Stimulated activated CD4-positive, alpha-beta T cell treated with anti-CD3 and anti-CD28 coated beads, Interleukin-12 subunit alpha, Interleukin-12 subunit beta, amount 100 ng/mL, for 24 hours (primary cell): ENCODE measurements around the gene HYI.
A peak's percentile ranks its signal among the peaks of the same experiment; 100 is the strongest.
"Not testable (repeated sequence)": the region's sequence is repeated elsewhere in the genome, so short reads cannot be mapped to it uniquely, and the experiment has no call there.

Experiments
- DNase-seq, 2 experiments: peaks; one replicate each; pipeline ENCODE4 v3.0.0-alpha.2; 2020; ENCODE audit warnings: low read depth in 2 of 2

HYI gene

GRCh38 chr1:43453442-43454269, at the start of gene HYI:
TSS of gene HYI (minus strand) at chr1:43453931. CDS start at chr1:43453793, 138 bp downstream.
- DNase-seq = peak; percentile 42 to 68

- DNase-seq = not testable (repeated sequence)
These were observed 48.1 kb upstream of the HYI start for GRCh38 chr1:43501806-43502205.

GRCh38 chr1:43499898-43500297, 46.2 kb upstream of the HYI start:
- DNase-seq = no peak

GRCh38 chr1:43495204-43495603, 41.5 kb upstream of the HYI start:
- DNase-seq = no peak

GRCh38 chr1:43493661-43494450, 40.1 kb upstream of the HYI start:
- DNase-seq = no peak

GRCh38 chr1:43492826-43493225, 39.1 kb upstream of the HYI start:
- DNase-seq = no peak

- no peak for DNase-seq
These were observed 37.3 kb upstream of the HYI start for GRCh38 chr1:43491061-43491460.

GRCh38 chr1:43488165-43488564, 34.4 kb upstream of the HYI start:
- DNase-seq = no peak

- no peak for DNase-seq
These were observed 30.6 kb upstream of the HYI start for GRCh38 chr1:43484367-43484766.

GRCh38 chr1:43482215-43482614, 28.5 kb upstream of the HYI start:
- no peak for DNase-seq

GRCh38 chr1:43481491-43481890, 27.8 kb upstream of the HYI start:
- no peak for DNase-seq

- DNase-seq = no peak
These were observed 25.7 kb upstream of the HYI start for GRCh38 chr1:43479414-43479813.

GRCh38 chr1:43477716-43478115, 24.0 kb upstream of the HYI start:
- no peak for DNase-seq

- DNase-seq = not testable (repeated sequence)
These were observed 22.1 kb upstream of the HYI start for GRCh38 chr1:43475611-43476401.

GRCh38 chr1:43473463-43473862, 19.7 kb upstream of the HYI start:
- DNase-seq = no peak

GRCh38 chr1:43472463-43473151, 18.9 kb upstream of the HYI start:
- DNase-seq = not testable (repeated sequence)

GRCh38 chr1:43472087-43472462, 18.3 kb upstream of the HYI start:
- DNase-seq = no peak

- DNase-seq = no peak
These were observed 16.2 kb upstream of the HYI start for GRCh38 chr1:43469932-43470331.

GRCh38 chr1:43468414-43468813, 14.7 kb upstream of the HYI start:
- no peak for DNase-seq

- no peak for DNase-seq
These were observed 12.7 kb upstream of the HYI start for GRCh38 chr1:43466403-43466802.

- no peak for DNase-seq
These were observed 11.9 kb upstream of the HYI start for GRCh38 chr1:43465505-43466067.
